ENCODE measurements around the gene TBX5.

TBX5 gene

DNA sequence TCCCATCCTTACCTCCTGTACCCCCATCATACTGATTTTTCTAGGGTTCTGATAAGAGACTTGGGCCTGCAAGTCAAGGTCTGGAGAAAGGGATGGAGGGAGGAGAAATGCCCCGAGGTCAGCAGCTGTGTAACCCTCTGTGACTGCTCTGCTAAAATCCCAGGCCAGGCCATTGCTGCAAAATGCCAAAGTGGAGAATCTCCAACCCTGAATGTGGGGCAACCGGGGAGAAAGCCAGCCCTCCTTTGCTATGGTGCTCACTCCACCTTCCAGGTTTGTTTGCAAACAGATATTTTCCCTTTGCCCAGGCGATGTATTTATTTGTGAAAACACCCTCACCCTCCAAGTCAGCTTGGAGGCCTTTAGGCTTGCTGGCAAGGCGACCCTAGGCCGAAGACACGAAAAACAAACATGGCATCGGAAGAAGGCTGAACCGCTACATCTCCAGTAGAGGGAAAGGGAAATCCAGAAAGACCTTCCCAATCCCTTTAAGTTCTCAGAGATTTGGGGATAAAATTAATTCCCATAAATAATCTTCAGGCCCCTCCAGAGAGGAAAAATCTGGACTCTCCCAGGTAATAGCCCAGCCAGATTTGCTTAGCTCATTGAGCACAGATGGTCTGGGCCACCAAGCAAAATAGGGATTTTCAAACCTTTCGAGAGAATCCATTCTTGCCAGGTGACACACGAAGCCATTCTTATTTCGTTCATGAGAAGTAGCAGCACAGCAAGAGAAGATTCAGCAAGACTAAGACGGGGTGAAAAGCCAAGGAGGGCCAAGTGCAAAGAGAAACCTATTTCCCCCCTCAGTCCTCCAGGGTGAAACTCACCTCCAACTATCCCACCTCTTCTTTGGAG, 1.3 kb upstream of the TBX5 start:
- DNase-seq (ENCODE audit: insufficient read length, low spot score) (no peak), FAIRE-seq (no peak)

DNA sequence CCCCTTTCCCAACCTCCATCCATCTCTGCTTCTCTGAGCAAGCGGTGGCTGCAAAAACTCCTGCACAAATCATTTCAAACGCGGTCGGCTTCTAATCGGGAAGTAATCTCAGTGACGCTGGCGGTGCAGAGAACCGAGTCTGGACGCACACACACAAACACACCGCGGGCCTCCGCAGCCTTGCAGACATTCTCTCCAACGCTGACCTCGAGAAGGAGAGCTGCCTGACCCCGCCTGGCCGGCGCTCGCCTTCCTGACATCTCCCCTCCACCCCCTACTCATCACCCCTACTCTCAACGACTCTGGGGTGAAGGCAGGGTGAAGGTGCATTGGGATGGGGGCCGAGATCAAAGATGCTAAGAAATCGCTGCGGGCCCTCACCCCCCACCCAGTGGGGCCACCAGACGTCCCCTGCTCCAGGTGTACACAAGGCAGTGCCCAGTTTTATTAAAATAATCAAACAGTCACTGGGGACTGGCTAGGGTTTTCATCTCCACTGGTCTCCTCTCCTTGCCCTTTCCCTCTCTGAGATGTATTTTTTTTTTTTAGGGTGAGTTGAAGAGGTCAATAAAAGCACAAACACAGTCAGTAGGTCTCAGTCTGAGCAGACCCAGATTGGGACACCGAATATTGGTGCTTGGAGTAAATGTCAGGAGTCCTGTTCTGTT, 506 bp upstream of the TBX5 start:
- DNase-seq (ENCODE audit: insufficient read length, low spot score) (no peak), FAIRE-seq (no peak)

DNA sequence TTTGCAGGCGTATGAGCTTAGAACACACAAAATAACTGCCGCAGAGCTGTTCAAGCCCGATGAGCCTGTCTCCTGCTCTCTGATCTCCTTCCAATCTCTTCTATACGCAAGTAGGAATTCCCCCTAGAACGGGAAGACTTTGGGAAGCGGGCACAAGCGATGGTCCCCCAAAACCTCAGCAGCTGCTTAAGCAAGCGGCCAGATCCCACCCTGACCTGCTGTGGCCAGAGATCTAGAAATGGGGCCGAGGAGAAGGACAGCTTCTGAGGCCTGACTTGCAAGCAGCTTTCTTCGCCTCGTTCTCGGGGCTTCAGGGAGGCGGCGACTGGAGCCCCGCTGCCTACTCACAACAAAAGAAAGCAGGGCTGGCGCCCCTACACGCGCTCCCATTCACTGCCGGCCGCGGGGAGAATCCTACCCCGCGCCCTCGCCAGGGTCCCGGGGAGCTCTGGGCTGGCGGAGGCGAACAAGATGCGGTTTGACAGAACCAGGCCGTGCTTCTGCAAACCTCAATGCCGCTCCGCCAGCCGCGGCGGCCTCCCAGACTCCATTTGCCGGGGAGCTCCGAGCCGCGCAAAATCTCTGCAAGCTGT, 922 bp downstream of the TBX5 start:
- FAIRE-seq (no peak), DNase-seq (ENCODE audit: insufficient read length, low spot score) (no peak)

DNA sequence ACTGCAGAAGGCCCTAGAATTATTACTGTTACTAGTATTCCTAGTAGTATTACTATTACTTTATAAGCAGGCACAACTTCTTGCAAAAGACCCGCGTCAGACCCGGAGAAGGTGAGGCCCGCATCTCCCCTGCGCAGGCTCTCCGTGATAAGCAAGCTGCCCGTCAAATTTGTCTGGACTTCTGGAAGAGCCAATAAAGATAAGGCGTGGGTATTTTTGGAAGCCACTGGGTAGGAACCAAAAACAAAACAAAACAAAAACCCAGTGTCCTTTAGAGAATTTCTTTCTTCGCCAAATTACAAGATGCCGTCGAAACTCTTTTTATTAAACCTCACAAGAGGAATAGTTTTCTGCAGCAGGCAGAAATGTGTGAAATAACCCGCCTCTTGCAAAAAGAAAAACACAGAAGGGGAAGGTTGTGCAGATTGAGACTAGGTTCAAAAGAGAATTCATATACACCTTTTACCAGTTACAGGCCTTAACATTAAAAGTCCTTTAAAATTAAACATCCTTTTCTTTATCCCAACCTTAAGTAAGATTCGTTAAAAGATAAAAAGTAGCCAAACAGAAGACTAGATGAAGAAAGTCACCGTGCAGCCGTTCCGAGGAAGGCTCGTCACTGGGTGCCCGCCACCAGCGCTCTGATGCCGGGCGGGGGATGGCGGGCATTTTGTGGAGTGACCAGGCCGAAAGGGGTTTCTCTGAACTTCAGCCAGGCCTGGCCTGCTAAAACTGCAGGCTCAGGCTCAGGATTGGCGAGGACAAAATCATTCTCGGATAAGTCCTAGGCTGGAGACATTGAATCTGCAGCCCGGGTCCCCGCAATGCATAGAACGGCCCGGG, 1.6 kb downstream of the TBX5 start:
- no peak for FAIRE-seq
- no peak for DNase-seq (ENCODE audit: insufficient read length, low spot score)

DNA sequence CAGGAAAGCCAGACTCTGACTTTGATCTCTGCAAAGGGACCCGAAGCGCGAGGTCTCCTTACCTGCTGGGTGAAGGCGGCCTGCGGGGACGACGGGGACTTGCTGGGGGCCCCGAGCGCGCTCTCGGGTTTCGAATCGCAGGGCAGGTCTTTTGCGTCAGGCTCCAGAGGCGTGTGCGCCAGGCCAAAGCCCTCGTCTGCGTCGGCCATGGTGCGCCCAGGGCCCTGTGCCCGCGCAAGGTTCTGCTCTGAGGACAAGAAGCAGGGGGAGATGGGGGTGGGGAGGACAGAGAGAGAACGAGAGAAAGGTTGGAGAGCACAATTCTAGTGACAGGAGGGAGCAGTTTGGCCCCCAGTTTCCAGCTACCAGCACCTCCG, 2.3 kb downstream of the TBX5 start:
- DNase-seq (ENCODE audit: insufficient read length, low spot score) = no peak
- no peak for FAIRE-seq

DNA sequence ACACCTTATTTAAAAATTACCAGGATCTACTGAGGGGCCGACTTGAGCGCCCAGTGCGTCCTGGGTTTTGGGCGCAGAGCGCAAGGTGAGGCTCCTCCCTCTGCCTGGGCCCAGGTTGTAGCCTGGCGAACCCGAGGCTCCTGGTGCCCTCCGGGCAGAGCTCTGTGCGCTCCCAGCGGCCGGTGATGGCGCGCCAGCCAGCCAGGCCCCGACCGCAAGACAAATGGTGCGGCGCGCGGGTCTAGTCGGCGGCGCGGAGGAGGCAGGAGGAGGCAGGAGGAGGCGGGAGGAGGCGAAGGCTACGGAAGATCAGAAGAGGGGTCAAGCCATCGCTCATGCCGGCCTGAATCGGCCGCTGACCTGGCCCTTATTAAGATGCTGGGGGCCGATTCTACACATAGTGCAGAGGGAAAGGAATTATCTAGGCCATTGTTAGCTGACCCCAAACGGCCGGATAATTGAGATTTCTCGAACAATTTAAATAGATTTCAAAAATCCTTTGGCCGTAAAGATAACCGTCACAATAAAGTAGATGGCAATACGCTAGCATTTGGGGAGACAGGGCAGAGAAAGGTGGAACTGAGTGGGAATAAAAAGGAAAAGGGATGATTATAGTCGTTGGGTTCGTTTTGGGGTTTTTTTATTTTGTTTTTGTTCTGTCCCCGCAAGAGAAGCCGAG, 2.8 kb downstream of the TBX5 start:
- FAIRE-seq (no peak), DNase-seq (ENCODE audit: insufficient read length, low spot score) (no peak)

DNA sequence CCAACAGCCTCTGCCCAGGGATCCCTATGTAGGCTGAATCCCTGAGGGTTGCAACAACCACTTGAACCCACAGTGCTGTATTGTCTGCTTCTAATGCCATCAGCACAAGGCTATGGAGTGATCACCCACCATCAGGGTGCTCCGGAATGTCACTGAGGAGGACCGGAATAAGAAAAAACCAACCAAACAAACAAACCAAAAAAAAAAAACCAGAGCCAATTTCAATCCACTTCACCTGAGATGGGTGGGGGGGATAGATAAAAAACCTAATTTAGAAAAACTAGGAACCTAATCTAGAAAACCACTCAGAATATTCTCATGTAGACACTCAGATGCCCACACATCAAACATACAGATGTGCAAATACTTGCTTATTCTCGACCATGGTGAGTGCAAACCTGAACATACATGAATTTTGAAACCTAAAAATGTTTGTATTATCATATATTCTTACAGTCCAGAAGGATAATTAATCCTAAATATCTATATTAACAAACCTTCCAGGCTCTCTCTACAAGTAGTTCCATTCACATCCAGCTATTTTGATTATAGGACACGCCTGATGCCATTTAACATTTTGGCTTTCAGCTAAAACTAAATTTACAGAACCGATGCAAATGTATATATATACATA, 3.7 kb downstream of the TBX5 start:
- no peak for DNase-seq (ENCODE audit: insufficient read length, low spot score)
- FAIRE-seq = no peak

- DNase-seq (ENCODE audit: insufficient read length, low spot score) = no peak
- FAIRE-seq = no peak
These were observed 4.4 kb downstream of the TBX5 start for GRCh38 chr12:114401328-114402083.

- no peak for DNase-seq (ENCODE audit: insufficient read length, low spot score)
- FAIRE-seq = no peak
These were observed 5.0 kb downstream of the TBX5 start for GRCh38 chr12:114400925-114401324.

DNA sequence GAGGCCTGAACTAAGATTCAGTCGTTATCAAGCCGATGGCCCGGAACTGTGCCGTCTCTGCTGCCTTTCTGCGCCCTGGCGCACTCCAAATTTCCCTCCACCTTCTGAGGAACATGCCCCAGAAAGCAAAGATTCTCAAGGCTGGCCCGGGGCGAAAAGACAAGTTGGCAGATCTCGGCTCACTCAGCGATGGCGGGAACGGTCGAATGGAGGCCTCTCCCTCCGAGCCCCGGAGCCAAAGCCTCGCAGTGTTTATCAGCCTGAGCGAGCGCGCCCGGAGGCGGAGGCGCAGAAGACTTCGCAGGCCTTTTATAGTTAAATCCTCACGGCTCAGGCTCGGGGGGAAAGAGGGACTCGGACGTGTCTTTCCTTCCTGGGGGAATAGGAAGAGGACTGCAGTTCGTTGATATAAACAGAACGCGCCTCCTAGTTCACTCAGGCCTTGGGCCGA, 5.6 kb downstream of the TBX5 start:
- no peak for FAIRE-seq

DNA sequence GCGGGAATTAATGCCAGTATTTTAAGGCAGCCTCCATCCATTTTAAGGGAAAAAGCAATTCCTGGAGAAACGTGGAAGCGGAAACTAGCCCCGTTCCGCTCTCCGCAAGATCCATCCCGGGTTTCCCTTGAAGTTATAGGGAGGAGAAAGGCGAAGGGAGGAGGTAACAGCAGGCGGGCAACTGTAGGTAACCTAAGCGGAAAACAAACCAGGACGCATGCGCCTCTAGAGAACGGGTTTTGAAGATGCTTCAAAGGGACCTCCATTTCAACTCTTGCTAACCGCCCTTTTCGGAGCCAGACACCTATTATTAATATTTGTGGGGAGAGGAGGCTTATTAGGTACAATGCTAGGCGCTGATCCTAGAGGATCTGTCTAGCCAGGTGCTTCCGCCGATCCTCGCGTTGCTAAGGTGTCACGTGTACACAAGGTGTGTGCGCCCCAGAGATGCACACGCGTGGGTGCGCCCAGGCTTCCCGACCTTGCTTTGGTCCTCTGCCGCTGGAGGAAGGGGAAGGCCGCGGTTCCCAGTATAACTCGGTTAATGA, 6.2 kb downstream of the TBX5 start:
- FAIRE-seq = no peak
- DNase-seq (ENCODE audit: insufficient read length, low spot score) = no peak

More for the DNA sequence above, 5.6 kb downstream of the TBX5 start:
- no peak for DNase-seq (ENCODE audit: insufficient read length, low spot score)

- DNase-seq (ENCODE audit: insufficient read length, low spot score) (no peak), FAIRE-seq (no peak)
These were observed 7.7 kb downstream of the TBX5 start for GRCh38 chr12:114397978-114398881.

DNA sequence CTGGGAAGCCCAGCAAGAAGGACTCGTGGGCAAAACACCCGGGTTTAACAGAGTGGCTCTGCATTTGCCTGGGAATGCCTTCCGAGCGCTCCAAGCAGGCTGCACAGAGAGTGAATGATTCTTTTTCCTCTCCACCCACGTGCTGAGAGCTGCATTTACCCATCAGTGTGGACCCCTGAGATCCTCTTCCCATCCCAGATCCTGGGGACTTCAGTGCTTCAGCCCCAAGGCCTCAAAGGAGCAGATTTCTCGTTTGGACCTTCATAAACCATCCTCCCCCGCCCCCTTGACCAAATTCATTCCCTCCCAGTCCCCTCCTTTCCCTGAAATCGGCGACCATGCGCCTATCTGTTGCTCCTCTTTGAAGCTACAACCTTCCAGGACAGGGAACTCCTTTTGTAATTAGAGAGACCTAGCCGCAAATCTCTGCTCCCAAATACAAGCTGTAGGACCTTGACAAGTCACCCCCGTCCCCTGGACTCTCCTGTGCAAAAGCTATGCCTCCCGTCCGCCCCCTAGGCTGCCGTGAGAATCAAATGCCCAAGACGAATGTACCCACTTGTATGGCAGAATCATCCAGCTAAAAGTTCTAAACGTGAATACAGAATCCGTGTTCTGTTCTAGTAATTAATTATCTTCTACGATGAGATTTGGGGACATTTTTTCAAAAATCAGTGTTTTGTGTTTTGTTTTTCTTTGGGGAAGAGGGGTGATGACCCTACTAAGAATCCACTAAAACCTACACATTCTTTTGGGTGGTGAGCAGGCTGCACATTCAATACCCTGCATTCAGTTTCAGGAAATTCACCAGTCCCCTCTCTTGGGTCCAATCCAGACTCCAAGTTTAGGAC, 8.8 kb downstream of the TBX5 start:
- no peak for DNase-seq (ENCODE audit: insufficient read length, low spot score)
- no peak for FAIRE-seq

GRCh38 chr12:114396153-114396868, 9.6 kb downstream of the TBX5 start:
- DNase-seq (ENCODE audit: insufficient read length, low spot score) = no peak
- no peak for FAIRE-seq

- no peak for DNase-seq (ENCODE audit: insufficient read length, low spot score)
- FAIRE-seq = no peak
These were observed 10.2 kb downstream of the TBX5 start for GRCh38 chr12:114395755-114396152.

- DNase-seq (ENCODE audit: insufficient read length, low spot score) = no peak
- FAIRE-seq = no peak
These were observed 10.7 kb downstream of the TBX5 start for GRCh38 chr12:114395233-114395632.
